HL-60 (cell line): Measurements from ENCODE around the gene CDCA5.

ENCODE experiments used
- CTCF ChIP-seq: IDR thresholded peaks from one replicate; pipeline ENCODE4 v1.5.1; 2011; ENCODE audit warnings: low read length, control low read depth, inconsistent platforms; ENCODE audit not compliant: insufficient read depth
- REST ChIP-seq: IDR thresholded peaks from 2 replicates; pipeline ENCODE4 v1.6.1; 2012; ENCODE audit warnings: low read depth; ENCODE audit not compliant: insufficient replicate concordance

- no peak for TF ChIP-seq CTCF
- TF ChIP-seq REST = no peak
Measured at GRCh38 chr11:65087827-65088226, 4.0 kb upstream of the CDCA5 start.
